GM23338 (cell line): ENCODE data around the gene OR14C36. TPM values are rescaled to one million over a fixed set of nuclear protein-coding genes. Genes with fewer than 3 reads are reported as not detected.

Experiments
- ATAC-seq: fragments of 200-7000 bp; cut with Tn5 transposase; 3 replicates; pipeline ENCODE4 v1.9.1; 2020
- DNase-seq: peaks from one replicate; pipeline ENCODE4 v3.0.0-alpha.2; 2015; ENCODE audit warnings: low spot score
- H2AFZ ChIP-seq: fragments of 200-600 bp; sonication (generic); 2 replicates; pipeline ENCODE4 v1.8.0; 2016; ENCODE audit warnings: antibody characterized with exemption, mild to moderate bottlenecking, moderate library complexity
- H3F3A ChIP-seq: fragments of 200-600 bp; sonication (generic); replicated peaks from 2 replicates; pipeline ENCODE4 v1.8.0; 2017; ENCODE audit warnings: antibody characterized with exemption, mixed run types, low read depth
- H3K27ac ChIP-seq: fragments of 200-600 bp; sonication (generic); 2 replicates; pipeline ENCODE4 v1.6.1; 2016; ENCODE audit warnings: low read depth
- H3K27me3 ChIP-seq: fragments of 200-600 bp; sonication (generic); 2 replicates; pipeline ENCODE4 v1.8.0; 2016; ENCODE audit warnings: mild to moderate bottlenecking, mixed run types, moderate library complexity; ENCODE audit not compliant: insufficient read depth
- H3K36me3 ChIP-seq: fragments of 200-600 bp; sonication (generic); 2 replicates; pipeline ENCODE4 v1.8.0; 2016; ENCODE audit warnings: mild to moderate bottlenecking; ENCODE audit not compliant: insufficient read depth
- H3K4me1 ChIP-seq: fragments of 200-600 bp; sonication (generic); 2 replicates; pipeline ENCODE4 v1.8.0; 2016; ENCODE audit warnings: mild to moderate bottlenecking, moderate library complexity; ENCODE audit not compliant: insufficient read depth
- H3K4me2 ChIP-seq: fragments of 200-600 bp; sonication (generic); 2 replicates; pipeline ENCODE4 v1.7.1; 2017; ENCODE audit warnings: mixed run types
- H3K4me3 ChIP-seq: fragments of 200-600 bp; sonication (generic); 2 replicates; pipeline ENCODE4 v1.6.1; 2016; ENCODE audit warnings: mixed run types
- H3K79me2 ChIP-seq: fragments of 200-600 bp; sonication (generic); replicated peaks from 2 replicates; pipeline ENCODE4 v1.8.0; 2017; ENCODE audit warnings: mild to moderate bottlenecking; ENCODE audit not compliant: insufficient read depth
- H3K9me2 ChIP-seq: fragments of 200-600 bp; sonication (generic); 2 replicates; pipeline ENCODE4 v1.8.0; 2017; ENCODE audit not compliant: insufficient read depth
- H4K20me1 ChIP-seq: fragments of 200-600 bp; sonication (generic); replicated peaks from 2 replicates; pipeline ENCODE4 v1.8.0; 2017; ENCODE audit warnings: mild to moderate bottlenecking; ENCODE audit not compliant: insufficient read depth
- H3K27ac Mint-ChIP-seq: 2 replicates; pipeline ENCODE4 v1.8.0; 2020; ENCODE audit warnings: inconsistent platforms, mild to moderate bottlenecking, moderate library complexity, mixed read lengths
- H3K27me3 Mint-ChIP-seq: 3 replicates; pipeline ENCODE4 v1.8.0; 2022; ENCODE audit warnings: low read depth, mild to moderate bottlenecking, moderate library complexity, mixed read lengths, inconsistent platforms; ENCODE audit not compliant: insufficient read depth, poor library complexity
- H3K36me3 Mint-ChIP-seq: 3 replicates; pipeline ENCODE4 v1.8.0; 2021; ENCODE audit warnings: low read depth, mild to moderate bottlenecking, inconsistent platforms, moderate library complexity, mixed read lengths
- H3K4me1 Mint-ChIP-seq: 3 replicates; pipeline ENCODE4 v1.8.0; 2020; ENCODE audit warnings: mild to moderate bottlenecking, inconsistent platforms, mixed read lengths
- H3K4me3 Mint-ChIP-seq: 3 replicates; pipeline ENCODE4 v1.8.0; 2021; ENCODE audit warnings: moderate library complexity, mild to moderate bottlenecking, inconsistent platforms, mixed read lengths
- H3K9me3 Mint-ChIP-seq: 3 replicates; pipeline ENCODE4 v1.8.0; 2020; ENCODE audit warnings: moderate library complexity, mild to moderate bottlenecking, inconsistent platforms, mixed read lengths
- CREB1 ChIP-seq: fragments of 250-450 bp; sonication (Bioruptor Pico); IDR thresholded peaks from 2 replicates; pipeline ENCODE4 v1.5.0; 2020; ENCODE audit warnings: low read depth, mild to moderate bottlenecking, moderate library complexity
- CTCF ChIP-seq, 2 experiments: fragments of 200-600 bp in 1 of 2; sonication (generic) in 1 of 2; conservative IDR thresholded peaks; 2 replicates each; pipeline versions ENCODE4 v1.5.1 to v1.6.1; 2016 to 2017; ENCODE audit warnings: antibody characterized with exemption in 2 of 2, low read depth in 2 of 2, mild to moderate bottlenecking in 2 of 2, moderate library complexity in 1 of 2
- ETS1 ChIP-seq: IDR thresholded peaks from 2 replicates; pipeline ENCODE4 v1.6.1; 2016; ENCODE audit warnings: antibody characterized with exemption
- EZH2 ChIP-seq: fragments of 200-600 bp; sonication (generic); IDR thresholded peaks from one replicate; pipeline ENCODE4 v1.8.0; 2017; ENCODE audit warnings: antibody characterized with exemption, mild to moderate bottlenecking, low read depth; ENCODE audit not compliant: unreplicated experiment
- NANOG ChIP-seq: IDR thresholded peaks from 2 replicates; pipeline ENCODE4 v1.6.1; 2016; ENCODE audit warnings: antibody characterized with exemption, borderline replicate concordance
- POLR2AphosphoS5 ChIP-seq: IDR thresholded peaks from 2 replicates; pipeline ENCODE4 v1.6.1; 2016; ENCODE audit warnings: antibody characterized with exemption, low read depth
- ZNF331 ChIP-seq: fragments of 250-450 bp; sonication (Bioruptor Pico); IDR thresholded peaks from 2 replicates; pipeline ENCODE4 v1.5.0; 2020; ENCODE audit warnings: low read depth, mild to moderate bottlenecking, moderate library complexity
- ZNF462 ChIP-seq: fragments of 250-450 bp; sonication (Bioruptor Pico); IDR thresholded peaks from 2 replicates; pipeline ENCODE4 v1.5.0; 2020; ENCODE audit warnings: mild to moderate bottlenecking, moderate library complexity
- polyA plus RNA-seq: library from polyadenylated mRNA; unstranded; fragments of >200 nt; fragmentation: Nextera tagmentation; extraction: Ambion mirVana; gene quantifications from 2 replicates; pipeline ENCODE4 v1.2.1, GENCODE V29; 2016
- total RNA-seq: library from RNA; depleted of rRNA; stranded (reverse); fragments of >200 nt; shearing (Covaris generic); gene quantifications from 2 replicates; pipeline ENCODE4 v1.2.3, GENCODE V29; 2014

Gene OR14C36
- total and polyA plus RNA-seq, 2 experiments from 2014 or later = not detected

GRCh38 chr1:248372394-248372793 is 23.8 kb downstream of the OR14C36 start (continued):
- no peak for TF ChIP-seq ZNF462 (CRISPR knock-in tag)
- no peak for TF ChIP-seq ETS1
- TF ChIP-seq CREB1 (CRISPR knock-in tag) = no peak
- no peak for TF ChIP-seq POLR2AphosphoS5

GRCh38 chr1:248373761-248374160 is 25.2 kb downstream of the OR14C36 start:
- no peak overlapping the region for H3K4me3 ChIP-seq
- H3K36me3 Mint-ChIP-seq = peaks cover 40% of the 10 kb centered on the region
- H3F3A ChIP-seq = no peaks in the 10 kb centered on the region
- no peaks in the 10 kb centered on the region for H3K9me2 ChIP-seq
- H3K79me2 ChIP-seq = no peaks in the 10 kb centered on the region
- H3K27ac Mint-ChIP-seq = no peak overlapping the region
- no peaks in the 10 kb centered on the region for H3K27me3 Mint-ChIP-seq
- H2AFZ ChIP-seq = no peak overlapping the region
- H3K36me3 ChIP-seq = 0 out of 2 replicates have a peak, but pooled peaks cover 8% of the 10 kb centered on the region
- no peaks in the 10 kb centered on the region for H3K27me3 ChIP-seq
- no peak overlapping the region for H3K27ac ChIP-seq
- H3K9me3 Mint-ChIP-seq = peaks cover 96% of the 10 kb centered on the region
- H4K20me1 ChIP-seq = no peaks in the 10 kb centered on the region
- TF ChIP-seq NANOG = no peak
- no peak for TF ChIP-seq CREB1 (CRISPR knock-in tag)
- no peak for TF ChIP-seq POLR2AphosphoS5
- TF ChIP-seq ZNF331 (CRISPR knock-in tag) = no peak
- TF ChIP-seq CTCF (conservative IDR thresholded peaks at IDR 0.05; ENCODE audit: low read depth in 2 of 2) = no peak
- no peak for TF ChIP-seq EZH2
- no peaks in the 10 kb centered on the region for H3K4me1 ChIP-seq
- no peak for DNase-seq
- H3K4me1 Mint-ChIP-seq = no peaks in the 10 kb centered on the region
- ATAC-seq = no peak
- no peak overlapping the region for H3K4me2 ChIP-seq
- H3K4me3 Mint-ChIP-seq = no peak overlapping the region
